ENCODE measurements around the gene ANO2.
"Not testable (repeated sequence)": the region's sequence is repeated elsewhere in the genome, so short reads cannot be mapped to it uniquely, and the experiment has no call there.

The ANO2 gene

GRCh38 chr12:5716201-5716600 lies 228.9 kb downstream of the ANO2 start:
- no peak for DNase-seq

DNA sequence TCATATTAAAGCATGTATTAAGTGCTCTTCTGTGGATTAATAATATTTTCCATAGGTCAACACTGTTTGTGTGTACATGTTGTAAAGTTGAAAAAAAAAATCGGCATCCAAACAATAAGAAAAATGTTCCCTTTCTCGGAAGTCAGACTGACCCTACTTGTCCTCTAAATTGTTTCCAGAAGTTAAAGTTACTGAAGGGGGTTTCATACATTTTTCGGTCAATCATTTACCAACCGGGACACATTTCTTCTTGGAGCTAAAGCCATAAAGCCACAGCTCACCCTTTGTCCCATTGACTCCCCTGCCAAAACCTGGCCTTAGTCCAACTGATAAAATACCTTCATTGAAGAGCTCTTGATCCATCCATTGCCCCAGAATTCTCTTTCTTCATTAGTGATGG lies 230.0 kb downstream of the ANO2 start:
- no peak for DNase-seq

GRCh38 chr12:5713599-5714081 lies 231.4 kb downstream of the ANO2 start:
- no peak for DNase-seq

GRCh38 chr12:5710260-5710878 lies 234.7 kb downstream of the ANO2 start:
- no peak for DNase-seq

DNA sequence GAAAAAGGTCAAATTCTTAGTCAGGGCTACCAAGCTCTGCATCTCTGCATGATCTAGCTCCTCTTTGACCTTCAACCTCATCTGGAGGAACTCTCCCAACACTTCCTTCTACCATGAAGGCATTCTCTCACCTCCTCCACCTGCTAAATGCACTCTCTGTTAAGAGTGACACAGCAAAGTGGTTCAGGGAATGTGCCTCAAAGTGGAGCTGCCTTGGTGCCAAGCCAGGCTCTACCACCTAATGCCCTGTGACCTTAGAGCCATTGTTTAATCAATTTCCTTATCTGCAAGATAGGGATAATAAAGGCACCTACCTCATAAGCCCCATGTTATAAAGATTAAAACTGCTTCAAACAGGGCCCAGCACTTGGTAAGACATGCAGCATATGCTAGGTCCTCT lies 236.7 kb downstream of the ANO2 start:
- no peak for DNase-seq

- no peak for DNase-seq
Measured at GRCh38 chr12:5706247-5706646, 238.8 kb downstream of the ANO2 start.

DNA sequence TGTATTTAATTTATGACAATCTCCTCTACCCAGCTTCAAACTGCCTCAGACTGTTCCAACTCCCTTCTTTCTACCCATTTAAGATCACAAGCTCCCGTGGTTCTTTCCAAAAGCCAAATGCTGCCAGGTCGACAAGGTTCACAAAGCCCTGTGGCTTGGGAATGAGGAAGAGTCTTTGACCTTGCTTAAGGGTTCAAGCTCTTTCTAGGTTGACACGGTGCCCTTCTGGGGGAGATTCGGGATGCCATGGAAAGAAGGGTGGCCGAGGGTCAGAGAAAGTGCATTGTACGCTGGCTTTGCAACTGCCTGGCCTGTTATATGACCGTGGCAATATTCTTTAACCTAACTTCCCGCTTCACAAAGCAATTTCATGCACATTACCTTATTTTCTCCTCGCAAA lies 239.3 kb downstream of the ANO2 start:
- no peak for DNase-seq

GRCh38 chr12:5694759-5695409 lies 250.2 kb downstream of the ANO2 start:
- DNase-seq: no peak

DNA sequence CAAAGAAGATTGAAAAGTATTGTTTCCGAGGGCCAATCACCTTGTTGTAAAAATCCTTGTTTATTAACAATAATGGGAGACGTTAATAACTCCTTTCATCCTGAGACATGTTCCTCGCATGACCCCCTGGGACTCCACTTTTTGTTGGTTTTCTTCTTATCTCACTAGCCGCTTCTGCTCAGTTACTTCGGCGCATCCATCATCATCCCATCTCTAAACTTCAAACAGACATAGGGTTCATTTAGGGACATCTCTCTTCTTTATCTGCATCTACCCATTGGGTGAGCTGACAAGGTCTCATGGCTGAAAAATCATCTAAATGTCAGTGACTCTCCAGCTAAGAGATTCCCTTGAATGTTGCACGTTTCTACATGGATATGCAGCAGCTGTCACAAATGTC lies 252.2 kb downstream of the ANO2 start:
- DNase-seq: no peak

DNA sequence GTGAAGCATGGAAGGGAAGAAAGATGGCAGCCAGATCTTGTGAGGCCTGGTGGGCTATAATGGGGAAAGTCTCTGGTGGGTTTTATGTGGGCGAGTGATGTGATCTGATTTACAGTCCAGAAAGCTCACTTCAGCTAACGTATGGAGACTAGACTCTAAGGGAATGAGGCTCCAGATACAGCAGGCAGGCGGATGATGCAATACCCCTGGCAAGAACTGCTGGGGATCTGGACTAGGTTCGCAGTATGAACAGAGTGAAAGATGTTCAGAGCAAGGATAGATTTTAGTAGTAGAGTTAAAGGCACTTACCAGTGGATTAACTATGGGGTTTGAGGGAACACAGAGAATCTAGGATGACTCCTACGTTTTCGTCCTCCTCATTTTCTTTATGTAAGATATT lies 253.1 kb downstream of the ANO2 start:
- DNase-seq: no peak

DNA sequence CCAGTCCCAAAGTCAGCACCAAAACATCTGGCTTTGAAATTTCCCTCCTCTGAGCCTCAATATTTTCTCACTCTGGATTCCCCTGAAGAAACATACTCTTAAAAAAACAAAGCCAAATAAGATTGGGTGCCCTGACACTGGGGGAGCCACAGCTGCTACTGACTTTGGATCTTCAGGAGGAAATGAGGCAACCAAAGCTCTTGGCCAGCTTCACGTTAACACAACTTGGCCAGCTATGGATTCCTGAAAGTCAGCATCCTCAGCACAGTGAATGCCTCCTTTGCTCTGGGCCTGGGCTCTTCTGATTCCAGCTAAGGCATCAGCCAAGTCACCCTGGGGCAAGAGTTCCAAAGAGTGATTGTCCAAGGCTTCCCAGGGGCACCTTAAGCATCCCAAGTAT lies 254.8 kb downstream of the ANO2 start:
- no peak for DNase-seq

GRCh38 chr12:5689773-5690172 lies 255.3 kb downstream of the ANO2 start:
- no peak for DNase-seq

DNA sequence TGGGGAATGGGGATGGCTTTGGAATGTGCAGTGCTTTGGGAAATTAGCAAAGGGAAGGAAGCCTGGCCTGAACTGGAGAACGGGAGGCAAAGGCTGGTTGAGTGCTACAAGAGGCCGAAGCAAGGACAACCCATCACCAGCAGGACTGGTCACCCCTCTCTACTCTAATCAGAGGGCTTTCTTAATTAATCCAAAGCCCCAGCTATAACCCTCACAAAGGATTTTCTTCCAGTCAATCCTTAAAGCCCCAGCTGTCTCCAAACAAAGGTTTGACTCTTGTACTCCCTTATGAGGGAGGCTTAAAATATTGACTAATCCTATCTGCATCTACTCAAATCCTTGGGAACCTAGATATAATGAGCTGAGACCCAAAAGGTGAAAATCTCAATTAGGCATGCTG lies 256.8 kb downstream of the ANO2 start:
- DNase-seq: no peak

DNA sequence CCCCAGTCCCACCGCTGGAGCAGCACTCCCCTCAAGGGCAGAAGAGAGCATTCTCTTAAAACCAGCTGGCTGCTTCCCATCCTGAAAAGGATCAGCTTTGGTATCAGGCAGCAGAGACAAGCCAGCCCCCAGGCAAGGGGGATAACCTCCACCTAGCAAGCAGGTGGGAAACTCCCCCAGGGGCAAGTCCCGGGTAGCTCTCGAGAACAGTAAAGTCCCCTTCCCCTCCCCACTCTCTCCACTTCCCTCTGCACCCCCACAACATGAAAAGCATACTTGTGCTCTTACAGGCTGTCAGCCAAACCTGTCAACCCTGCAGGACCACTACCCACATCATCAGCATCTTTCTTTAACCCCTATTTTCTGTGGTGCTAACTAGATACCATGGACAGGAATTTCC lies 259.1 kb downstream of the ANO2 start:
- no peak for DNase-seq

DNA sequence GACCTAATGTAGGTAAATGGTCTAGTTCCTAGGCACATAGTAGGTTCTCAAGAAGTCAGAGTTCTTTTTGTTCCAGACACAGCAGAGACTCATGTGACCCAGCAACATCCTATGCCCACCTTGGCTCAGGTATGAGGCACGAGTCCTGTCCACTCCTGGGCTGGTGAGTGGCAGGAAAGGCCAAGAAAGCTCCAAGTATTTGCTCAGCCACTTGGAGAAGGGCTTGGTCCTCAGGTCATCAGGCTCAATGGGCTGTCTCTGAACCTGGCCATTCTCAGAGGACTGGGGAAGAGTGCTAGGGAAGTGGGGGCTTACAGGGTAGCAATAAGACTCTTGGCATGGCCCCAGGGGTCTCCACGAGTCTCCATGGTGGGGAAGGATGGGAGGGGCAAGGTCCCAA lies 260.1 kb downstream of the ANO2 start:
- no peak for DNase-seq

- no peak for DNase-seq
Measured at GRCh38 chr12:5682581-5682980, 262.5 kb downstream of the ANO2 start.

GRCh38 chr12:5678176-5678575 lies 266.9 kb downstream of the ANO2 start:
- DNase-seq: no peak

- not testable (repeated sequence) for DNase-seq
Measured at GRCh38 chr12:5669624-5670023, 275.4 kb downstream of the ANO2 start.

DNA sequence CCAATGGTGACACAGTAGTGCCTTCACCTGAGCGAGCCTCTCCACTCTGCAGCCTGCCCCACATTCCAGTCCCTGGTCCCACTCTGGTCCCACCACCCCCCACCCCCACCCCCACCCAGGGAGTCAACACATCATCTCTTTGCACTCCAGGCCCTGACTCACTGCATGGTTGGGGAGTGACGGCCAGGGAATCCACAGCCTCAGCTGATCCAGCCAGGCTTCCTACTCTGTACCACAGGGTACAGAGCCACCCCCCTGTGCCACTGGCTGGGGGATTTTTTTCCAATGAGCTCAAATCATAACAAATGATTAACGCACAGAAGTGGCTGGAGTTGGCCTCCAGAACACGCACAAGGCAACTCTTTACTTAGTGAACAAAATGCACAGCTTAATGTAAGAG lies 279.4 kb downstream of the ANO2 start:
- no peak for DNase-seq

- DNase-seq: no peak
Measured at GRCh38 chr12:5661811-5662210, 283.2 kb downstream of the ANO2 start.

DNA sequence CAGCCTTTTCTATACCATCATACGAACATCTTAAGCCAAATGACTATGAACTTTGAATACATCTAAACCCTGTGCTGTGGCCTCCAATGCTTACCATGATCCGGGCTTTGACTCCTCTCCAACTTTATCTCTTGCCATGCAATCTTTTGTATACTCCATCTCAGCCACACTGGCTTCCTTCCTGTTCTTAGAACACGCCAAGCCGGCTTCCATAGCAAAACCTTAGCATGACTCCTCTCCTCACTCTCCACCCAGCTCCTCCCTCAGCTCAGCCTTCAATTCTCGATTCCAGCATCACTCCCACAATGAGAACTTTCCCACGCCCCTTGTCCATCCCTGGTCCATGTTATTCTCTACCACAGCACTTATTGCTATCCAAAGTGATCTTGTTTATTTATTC lies 284.8 kb downstream of the ANO2 start:
- no peak for DNase-seq

- DNase-seq: not testable (repeated sequence)
Measured at GRCh38 chr12:5658339-5658941, 286.6 kb downstream of the ANO2 start.

DNA sequence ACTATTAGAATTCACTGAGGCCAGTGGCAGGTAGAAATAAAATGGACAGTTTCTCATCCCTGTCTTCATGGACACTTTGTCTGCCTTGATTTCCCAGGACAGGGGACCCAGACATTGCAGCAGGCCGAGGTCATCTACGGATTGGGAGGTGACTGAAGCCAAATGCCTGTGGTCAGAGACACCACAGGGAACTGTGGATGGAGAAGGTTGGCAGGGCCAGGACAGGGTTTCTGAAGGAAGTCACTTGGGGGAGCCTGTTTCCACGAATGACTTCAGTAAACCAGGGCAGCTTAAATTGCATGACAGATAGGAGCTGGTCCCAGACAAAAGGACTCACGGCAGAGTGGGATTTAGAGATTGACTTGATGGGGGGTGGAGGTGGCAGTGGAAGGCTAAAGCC lies 288.2 kb downstream of the ANO2 start:
- no peak for DNase-seq

DNA sequence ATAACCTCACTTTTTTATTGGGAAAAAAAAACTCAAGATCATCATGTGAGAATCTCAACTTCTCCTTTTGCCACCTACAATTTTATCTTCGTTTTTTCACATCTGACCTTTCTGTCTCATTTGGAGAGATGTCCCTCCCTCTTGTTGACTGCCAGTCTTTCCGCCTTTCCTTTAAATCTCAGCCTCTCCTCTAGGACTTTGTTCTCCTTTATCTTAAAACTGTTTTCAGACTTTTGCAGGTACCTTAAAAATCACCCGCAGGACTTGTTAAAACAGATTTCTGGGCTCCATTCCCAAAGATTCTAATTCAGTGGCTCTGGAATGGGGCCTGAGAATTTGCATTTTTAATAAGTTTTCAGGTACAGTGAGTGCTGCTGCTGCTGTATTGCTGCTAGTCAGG lies 289.9 kb downstream of the ANO2 start:
- no peak for DNase-seq

- no peak for DNase-seq
Measured at GRCh38 chr12:5654019-5654418, 291.0 kb downstream of the ANO2 start.

Measured in stimulated activated CD4-positive, alpha-beta T cell treated with anti-CD3 and anti-CD28 coated beads, Interleukin-4, amount 100 ng/mL, for 1 hour (primary cell).